Measurements from ENCODE around the gene DLL3. TPM values are rescaled to one million over a fixed set of nuclear protein-coding genes. Genes with fewer than 3 reads are reported as not detected.
A peak's percentile ranks its signal among the peaks of the same experiment; 100 is the strongest.

DLL3 gene
- total and polyA plus RNA-seq, 9 of the 15 experiments (the other 6 are each of a cell fraction or from before 2014, with no cell fraction given), result 0.80 to 6.3 (median 1.2) TPM

DNA sequence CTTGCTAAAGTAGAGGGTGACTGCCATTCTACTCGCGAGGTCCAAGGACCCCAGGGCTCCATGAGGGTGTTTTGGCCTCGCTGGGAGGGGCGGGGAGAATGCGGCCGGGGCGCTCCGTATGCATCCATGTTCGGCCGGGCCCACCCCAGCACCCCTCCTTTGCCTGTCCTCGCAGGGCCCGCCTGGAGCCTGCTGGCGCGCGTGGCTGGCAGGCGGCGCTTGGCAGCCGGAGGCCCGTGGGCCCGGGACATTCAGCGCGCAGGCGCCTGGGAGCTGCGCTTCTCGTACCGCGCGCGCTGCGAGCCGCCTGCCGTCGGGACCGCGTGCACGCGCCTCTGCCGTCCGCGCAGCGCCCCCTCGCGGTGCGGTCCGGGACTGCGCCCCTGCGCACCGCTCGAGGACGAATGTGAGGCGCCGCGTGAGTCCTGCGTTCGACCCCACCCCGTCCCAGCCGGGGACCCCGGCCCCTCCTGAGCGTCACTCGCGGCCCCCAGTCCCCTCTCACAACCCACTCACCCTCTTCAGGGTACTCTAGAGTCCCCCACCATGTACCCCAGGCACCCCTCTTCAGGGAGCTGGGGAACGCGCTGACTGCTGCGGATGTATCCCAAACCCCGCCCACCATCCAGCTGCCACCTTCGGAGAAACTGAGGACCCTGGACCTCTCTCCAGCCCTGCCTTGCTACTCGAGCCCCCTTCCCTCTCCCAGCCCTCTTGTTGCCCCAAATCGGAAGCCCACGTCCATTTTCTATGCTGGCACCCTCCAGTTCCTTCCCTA lies 4.1 kb downstream of the DLL3 start (continued):
- TF ChIP-seq HBP1 (CRISPR knock-in tag; IDR thresholded peaks at IDR 0.05) (no peak), HMG20B (CRISPR knock-in tag; IDR thresholded peaks at IDR 0.05) (no peak), FOSL1 (tag; conservative IDR thresholded peaks at IDR 0.05) (peak; percentile 25; the same call in 1 of the 2 replicates), NEUROD1 (IDR thresholded peaks at IDR 0.05; ENCODE audit: borderline replicate concordance, low read depth, low read length, partially characterized antibody) (no peak), ZNF780A (CRISPR knock-in tag; IDR thresholded peaks at IDR 0.05) (no peak), NFIX (CRISPR knock-in tag; IDR thresholded peaks at IDR 0.05; ENCODE audit: low read depth) (no peak), ZNF280B (CRISPR knock-in tag; IDR thresholded peaks at IDR 0.05) (no peak), GTF3C2 (IDR thresholded peaks at IDR 0.05; ENCODE audit: borderline replicate concordance, extremely low read depth, insufficient read length) (no peak), ZNF584 (CRISPR knock-in tag; IDR thresholded peaks at IDR 0.05; ENCODE audit: low read depth) (no peak), ATF6 (CRISPR knock-in tag; IDR thresholded peaks at IDR 0.05) (peak; percentile 92; the same call in 1 of the 2 replicates), HNRNPK (IDR thresholded peaks at IDR 0.05; ENCODE audit: low read depth, low read length, poor library complexity, severe bottlenecking) (no peak)
- TF ChIP-seq, protein P1, sequence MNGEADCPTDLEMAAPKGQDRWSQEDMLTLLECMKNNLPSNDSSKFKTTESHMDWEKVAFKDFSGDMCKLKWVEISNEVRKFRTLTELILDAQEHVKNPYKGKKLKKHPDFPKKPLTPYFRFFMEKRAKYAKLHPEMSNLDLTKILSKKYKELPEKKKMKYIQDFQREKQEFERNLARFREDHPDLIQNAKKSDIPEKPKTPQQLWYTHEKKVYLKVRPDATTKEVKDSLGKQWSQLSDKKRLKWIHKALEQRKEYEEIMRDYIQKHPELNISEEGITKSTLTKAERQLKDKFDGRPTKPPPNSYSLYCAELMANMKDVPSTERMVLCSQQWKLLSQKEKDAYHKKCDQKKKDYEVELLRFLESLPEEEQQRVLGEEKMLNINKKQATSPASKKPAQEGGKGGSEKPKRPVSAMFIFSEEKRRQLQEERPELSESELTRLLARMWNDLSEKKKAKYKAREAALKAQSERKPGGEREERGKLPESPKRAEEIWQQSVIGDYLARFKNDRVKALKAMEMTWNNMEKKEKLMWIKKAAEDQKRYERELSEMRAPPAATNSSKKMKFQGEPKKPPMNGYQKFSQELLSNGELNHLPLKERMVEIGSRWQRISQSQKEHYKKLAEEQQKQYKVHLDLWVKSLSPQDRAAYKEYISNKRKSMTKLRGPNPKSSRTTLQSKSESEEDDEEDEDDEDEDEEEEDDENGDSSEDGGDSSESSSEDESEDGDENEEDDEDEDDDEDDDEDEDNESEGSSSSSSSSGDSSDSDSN (IDR thresholded peaks at IDR 0.05; ENCODE audit: borderline replicate concordance in 1 of 2, low read depth in 2 of 2, low read length in 2 of 2), result no peak
- TF ChIP-seq, protein P2, sequence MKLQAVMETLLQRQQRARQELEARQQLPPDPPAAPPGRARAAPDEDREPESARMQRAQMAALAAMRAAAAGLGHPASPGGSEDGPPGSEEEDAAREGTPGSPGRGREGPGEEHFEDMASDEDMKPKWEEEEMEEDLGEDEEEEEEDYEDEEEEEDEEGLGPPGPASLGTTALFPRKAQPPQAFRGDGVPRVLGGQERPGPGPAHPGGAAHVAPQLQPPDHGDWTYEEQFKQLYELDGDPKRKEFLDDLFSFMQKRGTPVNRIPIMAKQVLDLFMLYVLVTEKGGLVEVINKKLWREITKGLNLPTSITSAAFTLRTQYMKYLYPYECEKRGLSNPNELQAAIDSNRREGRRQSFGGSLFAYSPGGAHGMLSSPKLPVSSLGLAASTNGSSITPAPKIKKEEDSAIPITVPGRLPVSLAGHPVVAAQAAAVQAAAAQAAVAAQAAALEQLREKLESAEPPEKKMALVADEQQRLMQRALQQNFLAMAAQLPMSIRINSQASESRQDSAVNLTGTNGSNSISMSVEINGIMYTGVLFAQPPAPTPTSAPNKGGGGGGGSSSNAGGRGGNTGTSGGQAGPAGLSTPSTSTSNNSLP (IDR thresholded peaks at IDR 0.05; ENCODE audit: borderline replicate concordance, low read depth, low read length), result no peak

Measured in K562 (cell line).